Measurements from ENCODE around the gene PPP2R2C.

Gene PPP2R2C

DNA sequence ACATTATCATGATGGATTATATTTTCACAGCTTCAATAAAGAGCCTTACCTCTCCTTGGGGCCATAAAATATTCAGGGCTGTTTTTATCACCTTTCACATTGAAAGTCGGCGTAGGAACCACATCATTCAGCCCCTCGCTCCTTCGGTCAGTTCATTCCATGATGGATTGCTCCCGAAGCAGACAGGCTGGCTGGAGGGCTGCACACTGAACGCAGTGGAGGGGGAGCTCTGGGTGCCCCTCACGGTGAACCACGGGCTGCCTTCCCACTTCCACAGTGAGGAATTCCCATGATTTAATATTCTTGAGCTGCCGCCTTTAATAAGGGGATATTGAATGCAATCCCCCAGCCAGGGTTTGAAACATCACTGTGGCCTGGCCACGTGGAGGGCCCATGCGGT is 16.0 kb downstream of the PPP2R2C start:
- H3K4me3 ChIP-seq (IDR thresholded peaks at IDR 0.05; ENCODE audit: insufficient read depth, low read depth, low read length) = no peak overlapping the region
- H3K4me2 ChIP-seq = no peak overlapping the region
- H3K4me1 ChIP-seq (ENCODE audit: low read depth, poor library complexity, severe bottlenecking) = no peaks in the 10 kb centered on the region
- no peaks in the 10 kb centered on the region for H3K36me3 ChIP-seq (ENCODE audit: insufficient read depth)
- H3K27me3 ChIP-seq (ENCODE audit: insufficient read depth, low read depth) = peaks cover 19% of the 10 kb centered on the region; the same call in 1 of the 2 replicates
- H4K20me1 ChIP-seq (ENCODE audit: insufficient read depth) = no peaks in the 10 kb centered on the region
- TF ChIP-seq, protein P1, sequence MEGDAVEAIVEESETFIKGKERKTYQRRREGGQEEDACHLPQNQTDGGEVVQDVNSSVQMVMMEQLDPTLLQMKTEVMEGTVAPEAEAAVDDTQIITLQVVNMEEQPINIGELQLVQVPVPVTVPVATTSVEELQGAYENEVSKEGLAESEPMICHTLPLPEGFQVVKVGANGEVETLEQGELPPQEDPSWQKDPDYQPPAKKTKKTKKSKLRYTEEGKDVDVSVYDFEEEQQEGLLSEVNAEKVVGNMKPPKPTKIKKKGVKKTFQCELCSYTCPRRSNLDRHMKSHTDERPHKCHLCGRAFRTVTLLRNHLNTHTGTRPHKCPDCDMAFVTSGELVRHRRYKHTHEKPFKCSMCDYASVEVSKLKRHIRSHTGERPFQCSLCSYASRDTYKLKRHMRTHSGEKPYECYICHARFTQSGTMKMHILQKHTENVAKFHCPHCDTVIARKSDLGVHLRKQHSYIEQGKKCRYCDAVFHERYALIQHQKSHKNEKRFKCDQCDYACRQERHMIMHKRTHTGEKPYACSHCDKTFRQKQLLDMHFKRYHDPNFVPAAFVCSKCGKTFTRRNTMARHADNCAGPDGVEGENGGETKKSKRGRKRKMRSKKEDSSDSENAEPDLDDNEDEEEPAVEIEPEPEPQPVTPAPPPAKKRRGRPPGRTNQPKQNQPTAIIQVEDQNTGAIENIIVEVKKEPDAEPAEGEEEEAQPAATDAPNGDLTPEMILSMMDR (conservative IDR thresholded peaks at IDR 0.05; ENCODE audit: low read depth, low read length) = no peak
- no peak overlapping the region for H3K9ac ChIP-seq
- no peak overlapping the region for H2AFZ ChIP-seq (ENCODE audit: low read depth)
- no peaks in the 10 kb centered on the region for H3K79me2 ChIP-seq (ENCODE audit: insufficient read depth, low read depth)
- H3K27ac ChIP-seq = no peak overlapping the region

DNA sequence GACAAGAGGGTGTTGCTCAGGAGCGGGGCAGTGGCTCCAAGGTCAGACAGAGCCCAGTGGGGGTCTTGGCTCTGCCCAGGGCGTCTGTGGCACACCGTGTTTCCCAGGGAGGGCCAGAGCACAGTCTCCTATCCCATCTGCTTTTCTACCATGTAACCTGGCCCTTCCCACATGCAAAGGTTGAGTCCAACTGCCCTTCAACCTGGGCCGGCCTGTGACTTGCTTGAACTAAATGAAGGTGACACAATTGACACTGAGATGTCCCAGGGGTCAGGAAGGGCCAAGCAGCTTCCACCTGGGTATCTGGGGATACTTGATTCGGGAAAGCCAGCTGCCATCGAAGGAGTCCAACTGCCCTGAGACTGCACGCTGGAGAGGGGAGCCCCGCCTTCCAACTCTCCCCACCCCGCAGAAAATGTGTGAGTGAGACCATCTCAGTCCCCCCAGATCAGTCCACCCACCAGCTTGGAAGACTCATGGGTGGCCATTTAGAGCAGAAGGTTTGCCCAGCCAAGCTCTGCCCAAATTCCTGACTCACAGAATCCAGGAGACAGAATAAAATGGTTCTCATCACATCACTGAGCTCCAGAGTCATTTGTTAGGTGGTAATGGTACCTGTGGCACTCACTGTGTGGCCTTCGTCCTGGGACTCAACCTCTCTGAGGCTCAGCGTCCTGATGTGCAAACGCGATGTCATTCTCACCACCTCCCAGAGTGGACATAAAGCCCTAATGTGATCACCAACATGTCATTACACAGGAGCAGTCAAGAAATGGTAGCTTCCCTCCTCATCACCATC is 18.1 kb downstream of the PPP2R2C start:
- TF ChIP-seq, protein P1 (conservative IDR thresholded peaks at IDR 0.05; ENCODE audit: low read depth, low read length) = no peak
- Histone ChIP-seq H3K4me1 (ENCODE audit: low read depth, poor library complexity, severe bottlenecking) (no peaks in the 10 kb centered on the region), H3K27ac (no peak overlapping the region), H2AFZ (ENCODE audit: low read depth) (no peak overlapping the region), H4K20me1 (ENCODE audit: insufficient read depth) (no peaks in the 10 kb centered on the region), H3K27me3 (ENCODE audit: insufficient read depth, low read depth) (peaks cover 19% of the 10 kb centered on the region; the same call in 1 of the 2 replicates), H3K36me3 (ENCODE audit: insufficient read depth) (no peaks in the 10 kb centered on the region), H3K4me3 (IDR thresholded peaks at IDR 0.05; ENCODE audit: insufficient read depth, low read depth, low read length) (no peak overlapping the region), H3K79me2 (ENCODE audit: insufficient read depth, low read depth) (no peaks in the 10 kb centered on the region), H3K9ac (no peak overlapping the region), H3K4me2 (no peak overlapping the region)

DNA sequence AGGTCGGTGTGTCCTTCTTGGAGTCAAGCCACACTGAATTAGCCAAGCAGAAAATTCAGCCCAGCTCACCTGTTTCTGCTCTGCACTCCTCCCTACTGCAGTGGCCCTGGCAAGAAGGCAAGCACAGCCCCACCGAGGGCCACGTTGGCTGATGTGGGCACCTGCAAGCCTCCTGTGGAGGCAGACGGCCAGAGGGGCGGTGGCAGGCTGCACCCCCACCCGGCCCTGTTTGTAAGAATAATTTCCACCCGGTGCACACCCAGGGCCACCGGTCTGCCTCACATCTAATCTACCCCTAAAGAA is 18.8 kb downstream of the PPP2R2C start:
- Histone ChIP-seq H3K27ac (no peak overlapping the region), H3K4me2 (no peak overlapping the region), H2AFZ (ENCODE audit: low read depth) (no peak overlapping the region), H3K4me3 (IDR thresholded peaks at IDR 0.05; ENCODE audit: insufficient read depth, low read depth, low read length) (no peak overlapping the region), H3K4me1 (ENCODE audit: low read depth, poor library complexity, severe bottlenecking) (no peaks in the 10 kb centered on the region), H4K20me1 (ENCODE audit: insufficient read depth) (no peaks in the 10 kb centered on the region), H3K36me3 (ENCODE audit: insufficient read depth) (no peaks in the 10 kb centered on the region), H3K9ac (no peak overlapping the region), H3K27me3 (ENCODE audit: insufficient read depth, low read depth) (peaks cover 19% of the 10 kb centered on the region; the same call in 1 of the 2 replicates), H3K79me2 (ENCODE audit: insufficient read depth, low read depth) (no peaks in the 10 kb centered on the region)
- TF ChIP-seq, protein P1 (conservative IDR thresholded peaks at IDR 0.05; ENCODE audit: low read depth, low read length) = no peak

- Histone ChIP-seq H3K4me3 (IDR thresholded peaks at IDR 0.05; ENCODE audit: insufficient read depth, low read depth, low read length) (no peak overlapping the region), H4K20me1 (ENCODE audit: insufficient read depth) (no peaks in the 10 kb centered on the region), H3K79me2 (ENCODE audit: insufficient read depth, low read depth) (no peaks in the 10 kb centered on the region), H2AFZ (ENCODE audit: low read depth) (no peak overlapping the region), H3K27me3 (ENCODE audit: insufficient read depth, low read depth) (peaks cover 20% of the 10 kb centered on the region; the same call in 1 of the 2 replicates), H3K4me1 (ENCODE audit: low read depth, poor library complexity, severe bottlenecking) (no peaks in the 10 kb centered on the region), H3K36me3 (ENCODE audit: insufficient read depth) (no peaks in the 10 kb centered on the region), H3K9ac (no peak overlapping the region), H3K27ac (no peak overlapping the region), H3K4me2 (no peak overlapping the region)
- TF ChIP-seq, protein P1 (conservative IDR thresholded peaks at IDR 0.05; ENCODE audit: low read depth, low read length) = no peak
Measured at GRCh38 chr4:6452897-6453687, 19.3 kb downstream of the PPP2R2C start.
